Measurements from ENCODE around the gene ZNF521.

The ZNF521 gene

DNA sequence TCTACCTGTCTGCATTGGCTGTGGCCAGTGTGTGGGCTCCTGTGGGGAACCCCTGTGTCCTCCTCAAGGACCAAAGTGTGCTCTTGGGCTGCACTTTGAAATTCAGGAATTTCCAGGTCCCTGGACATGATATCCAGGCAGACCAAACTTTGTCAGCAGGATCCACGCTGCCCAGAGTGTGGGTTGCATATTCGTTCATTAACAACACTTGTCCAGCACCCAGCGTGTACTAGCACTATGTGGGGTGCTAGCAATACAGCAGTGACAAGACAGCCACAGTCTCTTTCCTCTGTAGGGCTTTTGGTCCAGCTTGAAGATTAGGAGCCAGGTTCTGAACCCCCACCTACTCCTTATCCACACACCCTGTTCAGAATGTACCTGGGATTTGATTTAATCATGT, 304.5 kb downstream of the ZNF521 start:
- H3K4me3 ChIP-seq (ENCODE audit: low read depth, low read length) = no peak overlapping the region
- DNase-seq (ENCODE audit: low read depth) = no peak
- TF ChIP-seq POLR2A (IDR thresholded peaks at IDR 0.05; ENCODE audit: extremely low read depth, insufficient read length) (no peak), MYC (IDR thresholded peaks at IDR 0.05; ENCODE audit: low read depth, low read length) (no peak)
- TF ChIP-seq, protein P1, sequence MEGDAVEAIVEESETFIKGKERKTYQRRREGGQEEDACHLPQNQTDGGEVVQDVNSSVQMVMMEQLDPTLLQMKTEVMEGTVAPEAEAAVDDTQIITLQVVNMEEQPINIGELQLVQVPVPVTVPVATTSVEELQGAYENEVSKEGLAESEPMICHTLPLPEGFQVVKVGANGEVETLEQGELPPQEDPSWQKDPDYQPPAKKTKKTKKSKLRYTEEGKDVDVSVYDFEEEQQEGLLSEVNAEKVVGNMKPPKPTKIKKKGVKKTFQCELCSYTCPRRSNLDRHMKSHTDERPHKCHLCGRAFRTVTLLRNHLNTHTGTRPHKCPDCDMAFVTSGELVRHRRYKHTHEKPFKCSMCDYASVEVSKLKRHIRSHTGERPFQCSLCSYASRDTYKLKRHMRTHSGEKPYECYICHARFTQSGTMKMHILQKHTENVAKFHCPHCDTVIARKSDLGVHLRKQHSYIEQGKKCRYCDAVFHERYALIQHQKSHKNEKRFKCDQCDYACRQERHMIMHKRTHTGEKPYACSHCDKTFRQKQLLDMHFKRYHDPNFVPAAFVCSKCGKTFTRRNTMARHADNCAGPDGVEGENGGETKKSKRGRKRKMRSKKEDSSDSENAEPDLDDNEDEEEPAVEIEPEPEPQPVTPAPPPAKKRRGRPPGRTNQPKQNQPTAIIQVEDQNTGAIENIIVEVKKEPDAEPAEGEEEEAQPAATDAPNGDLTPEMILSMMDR (IDR thresholded peaks at IDR 0.05; ENCODE audit: low read depth, low read length) = no peak
- TF ChIP-seq, protein P2, sequence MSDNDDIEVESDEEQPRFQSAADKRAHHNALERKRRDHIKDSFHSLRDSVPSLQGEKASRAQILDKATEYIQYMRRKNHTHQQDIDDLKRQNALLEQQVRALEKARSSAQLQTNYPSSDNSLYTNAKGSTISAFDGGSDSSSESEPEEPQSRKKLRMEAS (IDR thresholded peaks at IDR 0.05; ENCODE audit: low read depth, low read length) = no peak

GRCh38 chr18:25044694-25045093, 307.3 kb downstream of the ZNF521 start:
- H3K4me3 ChIP-seq (ENCODE audit: low read depth, low read length) = no peak overlapping the region
- TF ChIP-seq, protein P2 (IDR thresholded peaks at IDR 0.05; ENCODE audit: low read depth, low read length) = no peak
- TF ChIP-seq, protein P1 (IDR thresholded peaks at IDR 0.05; ENCODE audit: low read depth, low read length) = no peak
- no peak for TF ChIP-seq POLR2A (IDR thresholded peaks at IDR 0.05; ENCODE audit: extremely low read depth, insufficient read length)
- no peak for TF ChIP-seq MYC (IDR thresholded peaks at IDR 0.05; ENCODE audit: low read depth, low read length)
- no peak for DNase-seq (ENCODE audit: low read depth)

GRCh38 chr18:25043104-25043503, 308.9 kb downstream of the ZNF521 start:
- DNase-seq (ENCODE audit: low read depth) = no peak
- TF ChIP-seq POLR2A (IDR thresholded peaks at IDR 0.05; ENCODE audit: extremely low read depth, insufficient read length) (no peak), MYC (IDR thresholded peaks at IDR 0.05; ENCODE audit: low read depth, low read length) (no peak)
- TF ChIP-seq, protein P1 (IDR thresholded peaks at IDR 0.05; ENCODE audit: low read depth, low read length) = no peak
- TF ChIP-seq, protein P2 (IDR thresholded peaks at IDR 0.05; ENCODE audit: low read depth, low read length) = no peak
- no peak overlapping the region for H3K4me3 ChIP-seq (ENCODE audit: low read depth, low read length)

- DNase-seq (ENCODE audit: low read depth) = no peak
- H3K4me3 ChIP-seq (ENCODE audit: low read depth, low read length) = no peak overlapping the region
- TF ChIP-seq MYC (IDR thresholded peaks at IDR 0.05; ENCODE audit: low read depth, low read length) (no peak), POLR2A (IDR thresholded peaks at IDR 0.05; ENCODE audit: extremely low read depth, insufficient read length) (no peak)
- TF ChIP-seq, protein P1 (IDR thresholded peaks at IDR 0.05; ENCODE audit: low read depth, low read length) = no peak
- TF ChIP-seq, protein P2 (IDR thresholded peaks at IDR 0.05; ENCODE audit: low read depth, low read length) = no peak
Observed at GRCh38 chr18:25042641-25043051, 309.3 kb downstream of the ZNF521 start.

DNA sequence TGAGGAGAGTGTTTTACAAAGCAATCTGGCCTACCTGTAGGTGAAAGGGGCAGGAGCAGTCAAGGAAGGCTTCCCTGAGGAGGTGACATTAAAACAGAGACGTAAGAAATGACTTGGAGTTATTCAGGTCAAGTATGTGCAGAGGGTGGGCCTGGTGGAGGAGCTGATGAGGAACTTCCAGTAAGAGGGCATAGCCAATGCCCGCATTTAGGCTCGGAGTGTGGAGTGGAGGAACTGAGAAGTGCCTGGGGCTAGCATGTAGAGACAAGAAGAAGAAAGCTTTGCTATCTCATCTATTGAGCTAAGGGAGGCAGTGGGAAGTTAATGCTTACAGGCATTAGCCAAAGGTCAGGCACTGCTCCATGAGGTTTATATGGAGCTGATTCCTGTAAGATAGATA, 312.2 kb downstream of the ZNF521 start:
- no peak for DNase-seq (ENCODE audit: low read depth)
- H3K4me3 ChIP-seq (ENCODE audit: low read depth, low read length) = no peak overlapping the region
- no peak for TF ChIP-seq MYC (IDR thresholded peaks at IDR 0.05; ENCODE audit: low read depth, low read length)
- TF ChIP-seq, protein P1 (IDR thresholded peaks at IDR 0.05; ENCODE audit: low read depth, low read length) = no peak
- TF ChIP-seq POLR2A (IDR thresholded peaks at IDR 0.05; ENCODE audit: extremely low read depth, insufficient read length) = no peak
- TF ChIP-seq, protein P2 (IDR thresholded peaks at IDR 0.05; ENCODE audit: low read depth, low read length) = no peak
